ENCODE measurements around the gene NTSR1.

DNA sequence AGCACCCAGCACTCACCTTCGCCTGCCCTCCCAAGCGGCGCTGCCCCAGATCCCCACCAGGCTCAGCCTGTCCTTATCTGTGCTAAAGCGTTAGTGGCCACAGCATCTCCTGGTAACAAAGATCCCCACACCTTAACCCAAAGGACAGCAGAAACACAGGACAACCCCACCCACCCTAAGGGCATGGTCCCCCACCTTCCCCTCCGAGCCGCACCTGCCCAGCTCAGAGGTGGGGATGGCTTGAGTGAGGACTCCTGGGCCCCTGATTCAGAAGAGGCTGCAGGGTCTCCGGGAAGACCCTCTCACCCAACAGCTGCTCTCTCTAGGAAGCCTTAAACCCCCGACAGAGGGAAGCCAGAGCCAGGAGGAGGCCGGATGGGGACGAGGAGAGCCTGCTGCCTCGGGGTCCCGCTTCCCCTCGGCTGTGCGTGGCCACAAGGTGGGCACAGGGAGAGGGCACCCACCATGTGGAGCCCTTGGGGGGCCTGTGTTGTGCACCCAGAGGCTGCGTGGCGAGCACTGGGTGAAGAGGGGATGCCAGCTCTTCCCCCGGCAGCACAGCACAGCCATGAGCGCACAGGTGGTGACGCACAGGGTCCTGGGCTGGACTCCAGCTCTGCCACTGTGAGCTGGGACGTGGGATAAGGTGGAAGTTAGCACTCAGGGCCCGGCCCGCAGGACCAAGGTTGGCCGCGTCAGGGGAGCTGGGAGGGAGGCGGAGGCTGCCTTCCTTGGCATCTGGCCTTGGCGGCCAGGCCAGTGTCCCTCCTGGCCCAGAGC, 55.7 kb downstream of the NTSR1 start:
- TF ChIP-seq, protein P1, sequence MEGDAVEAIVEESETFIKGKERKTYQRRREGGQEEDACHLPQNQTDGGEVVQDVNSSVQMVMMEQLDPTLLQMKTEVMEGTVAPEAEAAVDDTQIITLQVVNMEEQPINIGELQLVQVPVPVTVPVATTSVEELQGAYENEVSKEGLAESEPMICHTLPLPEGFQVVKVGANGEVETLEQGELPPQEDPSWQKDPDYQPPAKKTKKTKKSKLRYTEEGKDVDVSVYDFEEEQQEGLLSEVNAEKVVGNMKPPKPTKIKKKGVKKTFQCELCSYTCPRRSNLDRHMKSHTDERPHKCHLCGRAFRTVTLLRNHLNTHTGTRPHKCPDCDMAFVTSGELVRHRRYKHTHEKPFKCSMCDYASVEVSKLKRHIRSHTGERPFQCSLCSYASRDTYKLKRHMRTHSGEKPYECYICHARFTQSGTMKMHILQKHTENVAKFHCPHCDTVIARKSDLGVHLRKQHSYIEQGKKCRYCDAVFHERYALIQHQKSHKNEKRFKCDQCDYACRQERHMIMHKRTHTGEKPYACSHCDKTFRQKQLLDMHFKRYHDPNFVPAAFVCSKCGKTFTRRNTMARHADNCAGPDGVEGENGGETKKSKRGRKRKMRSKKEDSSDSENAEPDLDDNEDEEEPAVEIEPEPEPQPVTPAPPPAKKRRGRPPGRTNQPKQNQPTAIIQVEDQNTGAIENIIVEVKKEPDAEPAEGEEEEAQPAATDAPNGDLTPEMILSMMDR (IDR thresholded peaks at IDR 0.05): no peak
- TF ChIP-seq POLR2AphosphoS5 (IDR thresholded peaks at IDR 0.05): no peak
